ENCODE measurements around the gene KANK2. TPM values are rescaled to one million over a fixed set of nuclear protein-coding genes. Genes with fewer than 3 reads are reported as not detected.
A peak's percentile ranks its signal among the peaks of the same experiment; 100 is the strongest.

The KANK2 gene
- total RNA-seq, 1 experiment from 2014 or later = 85.8 TPM

GRCh38 chr19:11192957-11193939 is 4.1 kb downstream of the KANK2 start:
- no peak for DNase-seq (ENCODE audit: low spot score)
- intact Hi-C loops (cut with micrococcal nuclease; ENCODE audit: unreplicated experiment) = no loop called here
- Histone ChIP-seq H3K4me3 (ENCODE audit: low read depth, low read length, poor library complexity, severe bottlenecking) (no peak overlapping the region), H3K27ac (ENCODE audit: low read depth, low read length, poor library complexity, severe bottlenecking) (no peak overlapping the region), H3K4me1 (ENCODE audit: insufficient read depth, low read length, poor library complexity, severe bottlenecking) (peaks cover 26% of the 10 kb centered on the region), H3K27me3 (replicated peaks; ENCODE audit: insufficient read depth, low read depth, low read length, poor library complexity) (no peaks in the 10 kb centered on the region), H3K36me3 (ENCODE audit: insufficient read depth, low read length, poor library complexity, severe bottlenecking) (peaks cover 34% of the 10 kb centered on the region), H3K9me3 (ENCODE audit: low read depth, low read length, poor library complexity, severe bottlenecking) (no peaks in the 10 kb centered on the region)
- ChIA-PET CTCF (no interaction called here), POLR2A (ENCODE audit: low non-redundant PET) (no interaction called here)
- no TSS peak for BruUV-seq (replicated peaks)
- TF ChIP-seq EZH2 (IDR thresholded peaks at IDR 0.05; ENCODE audit: borderline replicate concordance, low read depth, low read length, poor library complexity, severe bottlenecking) (no peak), CTCF (conservative IDR thresholded peaks at IDR 0.05; ENCODE audit: low read depth, low read length) (no peak)

- no peak overlapping the region for H3K27ac ChIP-seq (ENCODE audit: low read depth, low read length, poor library complexity, severe bottlenecking)
- H3K4me3 ChIP-seq (ENCODE audit: low read depth, low read length, poor library complexity, severe bottlenecking) = no peak overlapping the region
- no peak for TF ChIP-seq CTCF (conservative IDR thresholded peaks at IDR 0.05; ENCODE audit: low read depth, low read length)
- TF ChIP-seq EZH2 (IDR thresholded peaks at IDR 0.05; ENCODE audit: borderline replicate concordance, low read depth, low read length, poor library complexity, severe bottlenecking) = no peak
- no peaks in the 10 kb centered on the region for H3K9me3 ChIP-seq (ENCODE audit: low read depth, low read length, poor library complexity, severe bottlenecking)
- no peak for DNase-seq (ENCODE audit: low spot score)
- no TSS peak for BruUV-seq (replicated peaks)
- peaks cover 34% of the 10 kb centered on the region for H3K36me3 ChIP-seq (ENCODE audit: insufficient read depth, low read length, poor library complexity, severe bottlenecking)
- CTCF ChIA-PET = no interaction called here
- H3K27me3 ChIP-seq (replicated peaks; ENCODE audit: insufficient read depth, low read depth, low read length, poor library complexity) = no peaks in the 10 kb centered on the region
- intact Hi-C loops (cut with micrococcal nuclease; ENCODE audit: unreplicated experiment) = no loop called here
- H3K4me1 ChIP-seq (ENCODE audit: insufficient read depth, low read length, poor library complexity, severe bottlenecking) = peaks cover 21% of the 10 kb centered on the region
- POLR2A ChIA-PET (ENCODE audit: low non-redundant PET) = no interaction called here
These were observed 5.4 kb downstream of the KANK2 start for GRCh38 chr19:11191934-11192333.

- Histone ChIP-seq H3K4me1 (ENCODE audit: insufficient read depth, low read length, poor library complexity, severe bottlenecking) (peaks cover 18% of the 10 kb centered on the region), H3K9me3 (ENCODE audit: low read depth, low read length, poor library complexity, severe bottlenecking) (no peaks in the 10 kb centered on the region), H3K27me3 (replicated peaks; ENCODE audit: insufficient read depth, low read depth, low read length, poor library complexity) (no peaks in the 10 kb centered on the region), H3K4me3 (ENCODE audit: low read depth, low read length, poor library complexity, severe bottlenecking) (no peak overlapping the region), H3K36me3 (ENCODE audit: insufficient read depth, low read length, poor library complexity, severe bottlenecking) (peaks cover 34% of the 10 kb centered on the region), H3K27ac (ENCODE audit: low read depth, low read length, poor library complexity, severe bottlenecking) (no peak overlapping the region)
- no TSS peak for BruUV-seq (replicated peaks)
- DNase-seq (ENCODE audit: low spot score) = peak; percentile 53
- ChIA-PET CTCF (no interaction called here), POLR2A (ENCODE audit: low non-redundant PET) (no interaction called here)
- intact Hi-C loops (cut with micrococcal nuclease; ENCODE audit: unreplicated experiment) = no loop called here
- TF ChIP-seq CTCF (conservative IDR thresholded peaks at IDR 0.05; ENCODE audit: low read depth, low read length) (no peak), EZH2 (IDR thresholded peaks at IDR 0.05; ENCODE audit: borderline replicate concordance, low read depth, low read length, poor library complexity, severe bottlenecking) (no peak)
These were observed 6.0 kb downstream of the KANK2 start for GRCh38 chr19:11191273-11191755.

Measured in A673 (cell line).